EL (cell line): ENCODE measurements around the gene MAST3.
A peak's percentile ranks its signal among the peaks of the same experiment; 100 is the strongest.

Experiments used
- DNase-seq: peaks from one replicate; pipeline ENCODE4 v3.0.0-alpha.2; 2016

MAST3 gene

GRCh38 chr19:18141031-18141430, 43.5 kb downstream of the MAST3 start:
- no peak for DNase-seq

- no peak for DNase-seq
These were observed 46.3 kb downstream of the MAST3 start for GRCh38 chr19:18143902-18144301.

- no peak for DNase-seq
These were observed 46.8 kb downstream of the MAST3 start for GRCh38 chr19:18144361-18144760.

- DNase-seq = no peak
These were observed 47.3 kb downstream of the MAST3 start for GRCh38 chr19:18144906-18145305.

- DNase-seq = no peak
These were observed 47.9 kb downstream of the MAST3 start for GRCh38 chr19:18145391-18145999.

- no peak for DNase-seq
These were observed 49.8 kb downstream of the MAST3 start for GRCh38 chr19:18147396-18147795.

GRCh38 chr19:18149596-18149975, 52.0 kb downstream of the MAST3 start:
- no peak for DNase-seq

- no peak for DNase-seq
These were observed 53.4 kb downstream of the MAST3 start for GRCh38 chr19:18150776-18151624.

- peak; percentile 99 for DNase-seq
These were observed 54.9 kb downstream of the MAST3 start for GRCh38 chr19:18152442-18152816.

GRCh38 chr19:18152817-18153555, 55.4 kb downstream of the MAST3 start, which contains the start of gene PIK3R2:
Gene PIK3R2 (plus strand): TSS chr19:18153163. CDS start chr19:18155880, 2,717 bp downstream.
- peak; percentile 99 for DNase-seq

GRCh38 chr19:18153556-18154134, 56.1 kb downstream of the MAST3 start:
- peak; percentile 18 for DNase-seq

- no peak for DNase-seq
These were observed 57.8 kb downstream of the MAST3 start for GRCh38 chr19:18155095-18156087.

- no peak for DNase-seq
These were observed 58.7 kb downstream of the MAST3 start for GRCh38 chr19:18156268-18156667.

GRCh38 chr19:18156841-18157464, 59.4 kb downstream of the MAST3 start:
- DNase-seq = peak; percentile 65

- DNase-seq = no peak
These were observed 60.0 kb downstream of the MAST3 start for GRCh38 chr19:18157465-18158063.

GRCh38 chr19:18158467-18158866, 60.9 kb downstream of the MAST3 start:
- DNase-seq = no peak

GRCh38 chr19:18159059-18159616, 61.6 kb downstream of the MAST3 start:
- peak; percentile 22 for DNase-seq

GRCh38 chr19:18159810-18160209, 62.2 kb downstream of the MAST3 start:
- DNase-seq = no peak

- no peak for DNase-seq
These were observed 63.0 kb downstream of the MAST3 start for GRCh38 chr19:18160493-18160970.

GRCh38 chr19:18160971-18161635, 63.5 kb downstream of the MAST3 start:
- DNase-seq = peak; percentile 67
